H1 (cell line): ENCODE data around the gene KPNA3. TPM values are rescaled to one million over a fixed set of nuclear protein-coding genes. Genes with fewer than 3 reads are reported as not detected.

ENCODE experiments used
- CTCF ChIA-PET: fragments of 300-600 bp; sonication (Branson Sonifier 250); formaldehyde crosslinking; loops from one replicate; lab custom pipeline; 2021; ENCODE audit not compliant: partially characterized antibody; lab: Charles Lee
- POLR2A ChIA-PET: fragments of 300-600 bp; sonication (Branson Sonifier 250); formaldehyde crosslinking; loops from one replicate; lab custom pipeline; 2021; ENCODE audit warnings: inconsistent platforms; ENCODE audit not compliant: partially characterized antibody; lab: Charles Lee
- DNase-seq, 2 experiments: peaks; one replicate each; pipeline versions ENCODE4 v3.0.0 to v3.0.0-alpha.2; 2010 to 2022; ENCODE audit warnings: low spot score in 2 of 2, low read depth in 1 of 2, mixed read lengths in 1 of 2
- FAIRE-seq: peaks from 2 replicates; lab custom pipeline; 2011; peaks lifted over from hg19 to GRCh38; lab: Jason Lieb, UNC
- H2AFZ ChIP-seq: 2 replicates; pipeline ENCODE4 v1.8.1; 2012; ENCODE audit warnings: low read length, inconsistent platforms
- H2AK5ac ChIP-seq: 2 replicates; pipeline ENCODE4 v1.6.1; 2013; ENCODE audit warnings: low read depth, low read length
- H2BK120ac ChIP-seq: replicated peaks from 2 replicates; pipeline ENCODE3; 2013; ENCODE audit warnings: low read depth, low read length, inconsistent platforms
- H2BK12ac ChIP-seq: 2 replicates; pipeline ENCODE4 v1.6.1; 2013; ENCODE audit warnings: low read depth, low read length
- H2BK15ac ChIP-seq: 2 replicates; pipeline ENCODE4 v1.6.1; 2013; ENCODE audit warnings: low read length
- H2BK20ac ChIP-seq: 2 replicates; pipeline ENCODE4 v1.6.1; 2013; ENCODE audit warnings: low read length
- H2BK5ac ChIP-seq: 2 replicates; pipeline ENCODE4 v1.6.1; 2013; ENCODE audit warnings: low read depth, low read length
- H3K14ac ChIP-seq: 2 replicates; pipeline ENCODE4 v1.6.1; 2013; ENCODE audit warnings: inconsistent platforms; ENCODE audit not compliant: insufficient read length
- H3K18ac ChIP-seq: 2 replicates; pipeline ENCODE4 v1.6.1; 2013; ENCODE audit warnings: low read length; ENCODE audit errors: extremely low read depth
- H3K23ac ChIP-seq: 2 replicates; pipeline ENCODE4 v1.6.1; 2013; ENCODE audit warnings: inconsistent platforms; ENCODE audit not compliant: insufficient read length
- H3K23me2 ChIP-seq: 2 replicates; pipeline ENCODE4 v1.6.1; 2013; ENCODE audit warnings: low read depth, low read length
- H3K27ac ChIP-seq: 2 replicates; pipeline ENCODE4 v1.6.1; 2011; ENCODE audit warnings: low read depth, low read length, inconsistent platforms
- H3K27me3 ChIP-seq, 4 experiments: replicated peaks in 1 of 4; 1 replicate in 1 of 4; 2 replicates in 3 of 4; pipeline versions ENCODE4 v1.6.1 to v1.8.1; 2011 to 2013; ENCODE audit warnings: low read length in 3 of 4, mild to moderate bottlenecking in 3 of 4, inconsistent platforms in 2 of 4, mixed read lengths in 2 of 4, moderate library complexity in 1 of 4; ENCODE audit not compliant: control insufficient read depth in 3 of 4, insufficient read depth in 3 of 4; ENCODE audit errors: extremely low read depth in 1 of 4
- H3K36me3 ChIP-seq, 4 experiments: 2 replicates each; pipeline versions ENCODE4 v1.6.1 to v1.8.1; 2011 to 2013; ENCODE audit warnings: mild to moderate bottlenecking in 4 of 4, low read length in 3 of 4, moderate library complexity in 2 of 4, control low read depth in 1 of 4, inconsistent platforms in 1 of 4; ENCODE audit not compliant: insufficient read depth in 4 of 4, control insufficient read depth in 2 of 4
- H3K4ac ChIP-seq: replicated peaks from 2 replicates; pipeline ENCODE3; 2013; ENCODE audit warnings: low read length, low read depth, mixed read lengths, inconsistent platforms; ENCODE audit not compliant: insufficient read length
- H3K4me1 ChIP-seq, 4 experiments: replicated peaks in 1 of 4; 1 replicate in 1 of 4; 2 replicates in 3 of 4; pipeline versions ENCODE4 v1.6.1 to v1.8.1; 2011 to 2013; ENCODE audit warnings: low read length in 3 of 4, inconsistent platforms in 2 of 4, mixed read lengths in 1 of 4; ENCODE audit not compliant: insufficient read depth in 4 of 4, control insufficient read depth in 3 of 4
- H3K4me2 ChIP-seq, 2 experiments: 2 replicates each; pipeline versions ENCODE4 v1.6.1 to v1.8.1; 2011 to 2013; ENCODE audit warnings: low read depth in 2 of 2, low read length in 2 of 2, control low read depth in 1 of 2, inconsistent platforms in 1 of 2, mild to moderate bottlenecking in 1 of 2; ENCODE audit not compliant: insufficient read depth in 1 of 2
- H3K4me3 ChIP-seq, 4 experiments: fragments of 200-600, 300-600 bp in 1 of 4; sonication (generic), shearing (Covaris generic), sonication (Bioruptor Twin) in 1 of 4; 2 replicates each; pipeline versions ENCODE4 v1.5.1 to v1.8.1; 2011 to 2016; ENCODE audit warnings: low read length in 4 of 4, low read depth in 3 of 4, control low read depth in 2 of 4, inconsistent platforms in 2 of 4, mild to moderate bottlenecking in 2 of 4, mixed read lengths in 1 of 4, moderate library complexity in 1 of 4; ENCODE audit not compliant: insufficient read depth in 2 of 4; ENCODE audit errors: extremely low read depth in 1 of 4
- H3K56ac ChIP-seq: replicated peaks from 2 replicates; pipeline ENCODE3; 2013; ENCODE audit warnings: low read depth, mild to moderate bottlenecking, mixed read lengths, low read length, inconsistent platforms; ENCODE audit not compliant: insufficient read length
- H3K79me1 ChIP-seq: 2 replicates; pipeline ENCODE4 v1.6.1; 2013; ENCODE audit warnings: low read depth, low read length, control low read depth
- H3K79me2 ChIP-seq, 2 experiments: 2 replicates each; pipeline versions ENCODE4 v1.6.1 to v1.8.1; 2012 to 2013; ENCODE audit warnings: low read length in 2 of 2, mild to moderate bottlenecking in 2 of 2, inconsistent platforms in 1 of 2; ENCODE audit not compliant: insufficient read depth in 2 of 2, control insufficient read depth in 1 of 2
- H3K9ac ChIP-seq, 4 experiments: replicated peaks in 1 of 4; 1 replicate in 1 of 4; 2 replicates in 3 of 4; pipeline versions ENCODE4 v1.6.1 to v1.8.1; 2011 to 2013; ENCODE audit warnings: low read depth in 3 of 4, low read length in 3 of 4, control low read depth in 2 of 4, mild to moderate bottlenecking in 2 of 4, moderate library complexity in 2 of 4, inconsistent platforms in 1 of 4; ENCODE audit errors: extremely low read depth in 1 of 4
- H3K9me3 ChIP-seq, 2 experiments: 2 replicates each; pipeline versions ENCODE4 v1.6.1 to v1.8.1; 2012 to 2013; ENCODE audit warnings: mild to moderate bottlenecking in 2 of 2, moderate library complexity in 2 of 2, control low read depth in 1 of 2, inconsistent platforms in 1 of 2, low read depth in 1 of 2, low read length in 1 of 2, mixed read lengths in 1 of 2; ENCODE audit not compliant: insufficient read depth in 2 of 2
- H4K20me1 ChIP-seq, 2 experiments: replicated peaks in 1 of 2; 2 replicates each; pipeline versions ENCODE3 to v1.8.1; 2011 to 2013; ENCODE audit warnings: inconsistent platforms in 2 of 2, low read length in 2 of 2, mild to moderate bottlenecking in 1 of 2; ENCODE audit not compliant: insufficient read depth in 2 of 2, control insufficient read depth in 1 of 2
- H4K5ac ChIP-seq: 2 replicates; pipeline ENCODE4 v1.6.1; 2013; ENCODE audit warnings: low read length, low read depth, mixed read lengths, inconsistent platforms; ENCODE audit not compliant: insufficient read length
- H4K8ac ChIP-seq: 2 replicates; pipeline ENCODE4 v1.8.0; 2013; ENCODE audit warnings: mild to moderate bottlenecking, moderate library complexity, low read length, inconsistent platforms; ENCODE audit not compliant: insufficient read depth; ENCODE audit errors: extremely low read depth
- H4K91ac ChIP-seq: replicated peaks from 2 replicates; pipeline ENCODE3; 2013; ENCODE audit warnings: low read length, mixed read lengths, inconsistent platforms; ENCODE audit not compliant: insufficient read length
- SP1 ChIP-seq: IDR thresholded peaks from 2 replicates; pipeline ENCODE4 v1.6.1; 2011; ENCODE audit warnings: low read depth, low read length
- WGBS, 2 experiments: shearing (Covaris generic) in 1 of 2; methylation state at CpG; one replicate each; pipeline versions ENCODE4 v1.1.6 to v1.1.7; 2013 to 2015; ENCODE audit warnings: low lambda C conversion rate in 2 of 2, mixed read lengths in 2 of 2, inconsistent platforms in 1 of 2, low coverage in 1 of 2, missing lambda C conversion rate in 1 of 2; ENCODE audit not compliant: insufficient replicate concordance in 2 of 2, insufficient coverage in 1 of 2, insufficient read length in 1 of 2; ENCODE audit errors: extremely low coverage in 1 of 2, missing lambda C conversion rate in 1 of 2; 5-methylcytosine and 5-hydroxymethylcytosine counted together
- polyA plus RNA-seq, 7 experiments: library from polyadenylated mRNA; depleted of rRNA in 3 of 7; stranded (reverse) in 5 of 7; unstranded in 2 of 7; fragments of >200 nt in 5 of 7; fragments of 200-250 nt in 2 of 7; gene quantifications; 1 replicate in 5 of 7; 2 replicates in 1 of 7; 4 replicates in 1 of 7; pipeline versions ENCODE4 v1.2.1 to v1.2.3, GENCODE V29; 2011 to 2013; ENCODE audit warnings: missing spikeins in 2 of 7, mixed read lengths in 2 of 7
- total RNA-seq: library from RNA; stranded (reverse); fragmentation: NEBNext Ultra II Directional; extraction: Animal tissue kit (Norgen Biotek cat#: 25700); gene quantifications from 2 replicates; pipeline ENCODE4 v1.2.1, GENCODE V29; 2021
- TF ChIP-seq, protein P1 (sequence below): IDR thresholded peaks from 2 replicates; pipeline ENCODE4 v1.6.1; 2012; ENCODE audit warnings: low read length, inconsistent platforms

Gene KPNA3
- total and polyA plus RNA-seq, 2 of the 8 experiments (the other 6 are each of a cell fraction or from before 2014, with no cell fraction given) = 21.4 to 63.2 TPM

DNA sequence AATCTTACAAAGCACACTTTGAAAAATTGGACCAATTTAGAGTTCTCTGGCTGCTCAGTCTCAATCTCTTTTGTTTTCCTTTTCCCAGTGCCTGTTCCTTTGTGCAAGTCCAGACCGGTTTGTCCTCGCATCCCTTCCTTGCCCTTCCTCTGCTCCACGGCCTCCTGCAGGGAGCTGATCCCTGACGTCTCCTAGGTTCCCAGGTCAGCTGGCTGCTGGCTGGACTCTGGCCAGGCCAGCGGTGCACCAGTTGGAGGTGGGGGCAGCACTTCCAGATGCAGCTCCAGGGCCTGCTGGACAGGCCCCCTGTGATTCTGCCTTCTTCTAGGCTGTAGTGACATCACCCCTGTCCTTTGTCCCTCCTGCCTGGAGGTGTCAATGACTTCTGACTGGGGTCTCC, 44.0 kb upstream of the KPNA3 start:
- H3K79me1 ChIP-seq = no peaks in the 10 kb centered on the region
- ChIA-PET POLR2A (no interaction called here), CTCF (interaction anchor here (0.5 to 1.2 kb wide), 4 partner anchors 15 to 187 kb away, joined by 3 to 4 read pairs (median 3); no protein-coding TSS in a partner anchor)
- H3K79me2 ChIP-seq = no peaks in the 10 kb centered on the region
- H4K8ac ChIP-seq = no peak overlapping the region
- no peaks in the 10 kb centered on the region for H4K20me1 ChIP-seq
- H3K56ac ChIP-seq = no peak overlapping the region
- no peak overlapping the region for H2BK15ac ChIP-seq
- TF ChIP-seq SP1 = 0 out of 2 replicates have a peak, but pooled peaks have one; percentile 46
- TF ChIP-seq, protein P1, sequence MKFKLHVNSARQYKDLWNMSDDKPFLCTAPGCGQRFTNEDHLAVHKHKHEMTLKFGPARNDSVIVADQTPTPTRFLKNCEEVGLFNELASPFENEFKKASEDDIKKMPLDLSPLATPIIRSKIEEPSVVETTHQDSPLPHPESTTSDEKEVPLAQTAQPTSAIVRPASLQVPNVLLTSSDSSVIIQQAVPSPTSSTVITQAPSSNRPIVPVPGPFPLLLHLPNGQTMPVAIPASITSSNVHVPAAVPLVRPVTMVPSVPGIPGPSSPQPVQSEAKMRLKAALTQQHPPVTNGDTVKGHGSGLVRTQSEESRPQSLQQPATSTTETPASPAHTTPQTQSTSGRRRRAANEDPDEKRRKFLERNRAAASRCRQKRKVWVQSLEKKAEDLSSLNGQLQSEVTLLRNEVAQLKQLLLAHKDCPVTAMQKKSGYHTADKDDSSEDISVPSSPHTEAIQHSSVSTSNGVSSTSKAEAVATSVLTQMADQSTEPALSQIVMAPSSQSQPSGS = no peak
- H3K9me3 ChIP-seq = no peaks in the 10 kb centered on the region
- WGBS, 2 experiments = 61% methylated on average over 5 of the region's 5 CpGs; no CpG with 5 or more reads in 1 of the 2 experiments
- no peak overlapping the region for H2BK12ac ChIP-seq
- no peak overlapping the region for H3K9ac ChIP-seq
- H3K4me2 ChIP-seq = no peak overlapping the region
- H3K23ac ChIP-seq = no peak overlapping the region
- no peak overlapping the region for H2BK5ac ChIP-seq
- H3K27me3 ChIP-seq = no peaks in the 10 kb centered on the region
- no peak overlapping the region for H3K27ac ChIP-seq
- no peak overlapping the region for H3K4me3 ChIP-seq
- H3K4me1 ChIP-seq = peaks cover 0 to 6% (median 0%) of the 10 kb centered on the region in 4 experiments; a peak in 2 of 7 replicates
- no peak for FAIRE-seq
- DNase-seq = no peak
- H3K23me2 ChIP-seq = no peaks in the 10 kb centered on the region
- no peak overlapping the region for H2BK120ac ChIP-seq
- H3K18ac ChIP-seq = no peak overlapping the region
- H4K91ac ChIP-seq = no peak overlapping the region
- H4K5ac ChIP-seq = no peak overlapping the region
- H3K14ac ChIP-seq = no peak overlapping the region
- no peak overlapping the region for H2AK5ac ChIP-seq
- no peak overlapping the region for H2BK20ac ChIP-seq
- H2AFZ ChIP-seq = no peak overlapping the region
- no peak overlapping the region for H3K4ac ChIP-seq
- no peaks in the 10 kb centered on the region for H3K36me3 ChIP-seq
